HepG2 (cell line): Measurements from ENCODE around the gene BSND. TPM values are rescaled to one million over a fixed set of nuclear protein-coding genes. Genes with fewer than 3 reads are reported as not detected.

Source experiments
- ATAC-seq: fragments of 200-7000 bp; cut with Tn5 transposase; 3 replicates; pipeline ENCODE4 v1.9.1; 2020; ENCODE audit warnings: mild to moderate bottlenecking, moderate library complexity
- BruUV-seq: library from RNA; stranded (reverse); fragments of 400-500 nt; replicated peaks from 2 replicates; lab custom pipeline; 2021; lab: Mats Ljungman, UMichigan
- CTCF ChIA-PET: fragments of 300-600 bp; formaldehyde crosslinking; extraction: SDS; loops from one replicate; lab custom pipeline; 2021; ENCODE audit warnings: low total read pairs, inconsistent platforms, low intra/inter-chr PET ratio; lab: Yijun Ruan, JAX
- POLR2A ChIA-PET: fragments of 350-600 bp; sonication (Branson Sonifier 250); formaldehyde crosslinking; loops from one replicate; lab custom pipeline; 2020; ENCODE audit warnings: antibody characterized with exemption, inconsistent platforms; lab: Yijun Ruan, JAX
- DNase-seq: peaks from one replicate; pipeline ENCODE4 v3.0.0-alpha.2; 2015; ENCODE audit warnings: low spot score
- FAIRE-seq: peaks from 3 replicates; lab custom pipeline; 2011; peaks lifted over from hg19 to GRCh38; lab: Jason Lieb, UNC
- H2AFZ ChIP-seq: one replicate; pipeline ENCODE4 v1.6.1; 2011; ENCODE audit warnings: low read length, inconsistent platforms
- H3K27ac ChIP-seq: fragments of 300-600 bp; 3 replicates; pipeline ENCODE4 v1.8.0; 2011; ENCODE audit warnings: mixed run types, mild to moderate bottlenecking, mixed read lengths, low read length, inconsistent platforms; ENCODE audit not compliant: insufficient read depth; ENCODE audit errors: extremely low read length
- H3K27me3 ChIP-seq, 2 experiments: fragments of 200-600 bp in 1 of 2; 2 replicates in 1 of 2; 3 replicates in 1 of 2; pipeline versions ENCODE4 v1.6.0 to v1.8.0; 2011; ENCODE audit warnings: low read length in 2 of 2, mild to moderate bottlenecking in 2 of 2, moderate library complexity in 2 of 2, inconsistent platforms in 1 of 2; ENCODE audit not compliant: insufficient read depth in 2 of 2, control insufficient read depth in 1 of 2
- H3K36me3 ChIP-seq, 2 experiments: fragments of 200-600 bp in 1 of 2; replicated peaks in 1 of 2; 2 replicates in 1 of 2; 3 replicates in 1 of 2; pipeline versions ENCODE4 v1.5.1 to v1.8.0; 2011; ENCODE audit warnings: low read length in 2 of 2, inconsistent platforms in 1 of 2; ENCODE audit not compliant: insufficient read depth in 2 of 2, control insufficient read depth in 1 of 2
- H3K4me1 ChIP-seq: 2 replicates; pipeline ENCODE4 v1.5.1; 2012; ENCODE audit warnings: low read length, inconsistent platforms; ENCODE audit not compliant: insufficient read depth
- H3K4me2 ChIP-seq: 2 replicates; pipeline ENCODE4 v1.6.0; 2011; ENCODE audit warnings: low read depth, low read length, inconsistent platforms
- H3K4me3 ChIP-seq, 3 experiments: fragments of 200-600 bp in 1 of 3; sonication (generic), shearing (Covaris generic) in 1 of 3; replicated peaks in 1 of 3; 2 replicates each; pipeline ENCODE4 v1.5.1; 2011 to 2016; ENCODE audit warnings: low read length in 3 of 3, inconsistent platforms in 2 of 3, low read depth in 2 of 3, mild to moderate bottlenecking in 2 of 3, control low read depth in 1 of 3, mixed read lengths in 1 of 3; ENCODE audit not compliant: insufficient read depth in 1 of 3
- H3K79me2 ChIP-seq: one replicate; pipeline ENCODE4 v1.6.1; 2011; ENCODE audit warnings: low read length, inconsistent platforms; ENCODE audit not compliant: insufficient read depth
- H3K9ac ChIP-seq: 2 replicates; pipeline ENCODE4 v1.6.0; 2011; ENCODE audit warnings: mild to moderate bottlenecking, low read depth, low read length, inconsistent platforms; ENCODE audit not compliant: insufficient read depth
- H3K9me3 ChIP-seq: 2 replicates; pipeline ENCODE4 v1.5.1; 2012; ENCODE audit warnings: mild to moderate bottlenecking, low read length
- H4K20me1 ChIP-seq: 2 replicates; pipeline ENCODE4 v1.6.0; 2011; ENCODE audit warnings: inconsistent platforms, mild to moderate bottlenecking, low read length, moderate library complexity; ENCODE audit not compliant: insufficient read depth
- ARID5B ChIP-seq: IDR thresholded peaks from 2 replicates; pipeline ENCODE4 v1.4.0; 2020; ENCODE audit warnings: mild to moderate bottlenecking, missing genetic modification reagents
- CEBPB ChIP-seq: IDR thresholded peaks from 2 replicates; pipeline ENCODE4 v1.6.1; 2011; ENCODE audit warnings: low read depth, low read length, improper control_type of control experiment, borderline replicate concordance
- HDAC2 ChIP-seq: sonication (generic); formaldehyde crosslinking; IDR thresholded peaks from 2 replicates; pipeline ENCODE4 v1.4.0; 2020; ENCODE audit warnings: missing genetic modification reagents
- LCORL ChIP-seq, 2 experiments: fragments of 450-650 bp in 1 of 2; sonication (generic) in 1 of 2; formaldehyde crosslinking in 1 of 2; IDR thresholded peaks; 2 replicates each; pipeline versions ENCODE4 v1.5.0 to v1.6.1; 2017 to 2020; ENCODE audit warnings: antibody characterized with exemption in 1 of 2, missing genetic modification reagents in 1 of 2
- NAIF1 ChIP-seq: sonication (generic); formaldehyde crosslinking; IDR thresholded peaks from 2 replicates; pipeline ENCODE4 v1.5.0; 2020; ENCODE audit warnings: mild to moderate bottlenecking, missing genetic modification reagents, borderline replicate concordance
- NR2F2 ChIP-seq: IDR thresholded peaks from 2 replicates; pipeline ENCODE4 v1.6.1; 2012; ENCODE audit warnings: low read depth, inconsistent platforms, borderline replicate concordance
- PAXIP1 ChIP-seq: sonication (generic); formaldehyde crosslinking; conservative IDR thresholded peaks from 2 replicates; pipeline ENCODE4 v1.4.0; 2020; ENCODE audit warnings: mild to moderate bottlenecking, missing genetic modification reagents, moderate library complexity
- RXRB ChIP-seq: IDR thresholded peaks from 2 replicates; pipeline ENCODE4 v1.6.1; 2016; ENCODE audit warnings: borderline replicate concordance, missing genetic modification reagents, missing compliant biosample characterization
- ZNF652 ChIP-seq: IDR thresholded peaks from 2 replicates; pipeline ENCODE4 v1.6.1; 2016; ENCODE audit warnings: low read depth, borderline replicate concordance
- WGBS: methylation state at CpG from one replicate; pipeline ENCODE4 v1.1.6; 2017; ENCODE audit warnings: low lambda C conversion rate; 5-methylcytosine and 5-hydroxymethylcytosine counted together
- in situ Hi-C: cut with HindIII; loops from 2 replicates; pipeline ENCODE4 v1.10.0; 2017; ENCODE audit warnings: low pct_unique_long_range_greater_than_20kb; ENCODE audit not compliant: extremely low pct_ligation_motif_present
- intact Hi-C: fragments of 100-400 bp; cut with micrococcal nuclease; formaldehyde crosslinking; loops from one replicate; pipeline ENCODE4 v1.10.0; 2022; ENCODE audit not compliant: unreplicated experiment
- polyA plus RNA-seq, 8 experiments: library from polyadenylated mRNA; depleted of rRNA in 3 of 8; stranded (reverse) in 7 of 8; unstranded in 1 of 8; fragments of >200 nt; fragmentation: Illumina TruSeq in 4 of 8; extraction: Trizol in 4 of 8; gene quantifications; 2 replicates each; pipeline versions ENCODE4 v1.2.1 to v1.2.3, GENCODE V29; 2011 to 2016; ENCODE audit warnings: low read depth in 4 of 8, missing spikeins in 1 of 8, mixed read lengths in 1 of 8; ENCODE audit not compliant: insufficient read depth in 1 of 8
- total RNA-seq, 5 experiments: library from RNA; depleted of rRNA; stranded (reverse); fragments of >200 nt; fragmentation: Illumina TruSeq; extraction: Trizol; gene quantifications; 2 replicates each; pipeline ENCODE4 v1.2.3, GENCODE V29; 2016; ENCODE audit warnings: low read depth in 1 of 5
- TF ChIP-seq, protein P1 (sequence below): sonication (generic); formaldehyde crosslinking; IDR thresholded peaks from 2 replicates; pipeline ENCODE4 v1.5.0; 2020; ENCODE audit warnings: mild to moderate bottlenecking, missing genetic modification reagents, moderate library complexity
- TF ChIP-seq, protein P2 (sequence below): sonication (generic); formaldehyde crosslinking; IDR thresholded peaks from 2 replicates; pipeline ENCODE4 v1.4.0; 2020; ENCODE audit warnings: missing genetic modification reagents

The BSND gene
- total and polyA plus RNA-seq, 2 of the 13 experiments (the other 11 are each of a cell fraction or from before 2014, with no cell fraction given) = not detected

DNA sequence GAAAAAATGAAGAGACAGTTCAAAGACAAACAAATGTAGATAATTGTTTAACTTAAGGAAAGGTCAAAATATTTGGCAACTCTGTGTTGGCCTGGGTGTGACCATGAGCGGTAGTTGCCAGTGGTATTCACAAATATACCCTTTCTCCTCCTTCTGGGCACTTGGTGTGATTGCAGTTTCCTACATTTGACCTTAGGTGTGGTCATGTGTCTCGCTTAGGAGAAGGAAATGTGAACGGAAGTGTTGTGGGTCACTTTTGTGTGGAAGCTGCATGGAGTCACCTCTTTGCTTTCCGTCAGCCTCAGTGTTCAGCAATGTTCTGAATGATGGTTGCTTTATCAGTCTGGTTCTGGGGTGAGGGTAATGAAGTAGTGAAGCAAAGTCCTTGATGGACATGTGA, 37.2 kb downstream of the BSND start:
- H3K79me2 ChIP-seq = peaks cover 18% of the 10 kb centered on the region
- ATAC-seq (no peak), DNase-seq (peak; percentile 38), FAIRE-seq (peak; percentile 67)
- H3K9me3 ChIP-seq = no peaks in the 10 kb centered on the region
- H3K9ac ChIP-seq = no peak overlapping the region
- ChIA-PET POLR2A (no interaction called here), CTCF (no interaction called here)
- peaks cover 0 to 7% of the 10 kb centered on the region in 2 experiments; a peak in 1 of 5 replicates for H3K27me3 ChIP-seq
- H2AFZ ChIP-seq = no peak overlapping the region
- peaks cover 4% of the 10 kb centered on the region; the same call in 1 of the 2 replicates for H4K20me1 ChIP-seq
- no TSS peak for BruUV-seq
- H3K4me2 ChIP-seq = peak overlapping the region; percentile 44
- 4% methylated on average over 4 of the region's 4 CpGs for WGBS
- H3K4me1 ChIP-seq = peaks cover 72% of the 10 kb centered on the region
- H3K27ac ChIP-seq = no peak overlapping the region
- no peaks in the 10 kb centered on the region; a peak in 1 of 5 replicates for H3K36me3 ChIP-seq
- in situ Hi-C loops (no loop called here), intact Hi-C loops (no loop called here)
- H3K4me3 ChIP-seq = no peak overlapping the region
- TF ChIP-seq CEBPB (peak; percentile 42; the same call in 1 of the 2 replicates), ARID5B (CRISPR knock-in tag) (0 out of 2 replicates have a peak, but pooled peaks have one; percentile 10), NR2F2 (peak; percentile 59; the same call in 1 of the 2 replicates), PAXIP1 (CRISPR knock-in tag) (0 out of 2 replicates have a peak, but pooled peaks have one; percentile 28), LCORL (IDR thresholded peaks at IDR 0.05) (no peak), LCORL (CRISPR knock-in tag; IDR thresholded peaks at IDR 0.05) (0 out of 2 replicates have a peak, but pooled peaks have one; percentile 26), HDAC2 (CRISPR knock-in tag) (peak; percentile 23; the same call in 1 of the 2 replicates), NAIF1 (no peak), ZNF652 (CRISPR knock-in tag) (no peak), RXRB (CRISPR knock-in tag) (0 out of 2 replicates have a peak, but pooled peaks have one; percentile 14)
- TF ChIP-seq, protein P1, sequence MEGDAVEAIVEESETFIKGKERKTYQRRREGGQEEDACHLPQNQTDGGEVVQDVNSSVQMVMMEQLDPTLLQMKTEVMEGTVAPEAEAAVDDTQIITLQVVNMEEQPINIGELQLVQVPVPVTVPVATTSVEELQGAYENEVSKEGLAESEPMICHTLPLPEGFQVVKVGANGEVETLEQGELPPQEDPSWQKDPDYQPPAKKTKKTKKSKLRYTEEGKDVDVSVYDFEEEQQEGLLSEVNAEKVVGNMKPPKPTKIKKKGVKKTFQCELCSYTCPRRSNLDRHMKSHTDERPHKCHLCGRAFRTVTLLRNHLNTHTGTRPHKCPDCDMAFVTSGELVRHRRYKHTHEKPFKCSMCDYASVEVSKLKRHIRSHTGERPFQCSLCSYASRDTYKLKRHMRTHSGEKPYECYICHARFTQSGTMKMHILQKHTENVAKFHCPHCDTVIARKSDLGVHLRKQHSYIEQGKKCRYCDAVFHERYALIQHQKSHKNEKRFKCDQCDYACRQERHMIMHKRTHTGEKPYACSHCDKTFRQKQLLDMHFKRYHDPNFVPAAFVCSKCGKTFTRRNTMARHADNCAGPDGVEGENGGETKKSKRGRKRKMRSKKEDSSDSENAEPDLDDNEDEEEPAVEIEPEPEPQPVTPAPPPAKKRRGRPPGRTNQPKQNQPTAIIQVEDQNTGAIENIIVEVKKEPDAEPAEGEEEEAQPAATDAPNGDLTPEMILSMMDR (CRISPR knock-in tag) = 0 out of 2 replicates have a peak, but pooled peaks have one; percentile 33
- TF ChIP-seq, protein P2, sequence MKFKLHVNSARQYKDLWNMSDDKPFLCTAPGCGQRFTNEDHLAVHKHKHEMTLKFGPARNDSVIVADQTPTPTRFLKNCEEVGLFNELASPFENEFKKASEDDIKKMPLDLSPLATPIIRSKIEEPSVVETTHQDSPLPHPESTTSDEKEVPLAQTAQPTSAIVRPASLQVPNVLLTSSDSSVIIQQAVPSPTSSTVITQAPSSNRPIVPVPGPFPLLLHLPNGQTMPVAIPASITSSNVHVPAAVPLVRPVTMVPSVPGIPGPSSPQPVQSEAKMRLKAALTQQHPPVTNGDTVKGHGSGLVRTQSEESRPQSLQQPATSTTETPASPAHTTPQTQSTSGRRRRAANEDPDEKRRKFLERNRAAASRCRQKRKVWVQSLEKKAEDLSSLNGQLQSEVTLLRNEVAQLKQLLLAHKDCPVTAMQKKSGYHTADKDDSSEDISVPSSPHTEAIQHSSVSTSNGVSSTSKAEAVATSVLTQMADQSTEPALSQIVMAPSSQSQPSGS (CRISPR knock-in tag) = 0 out of 2 replicates have a peak, but pooled peaks have one; percentile 33
